NCI-H1105 (cell line): ENCODE measurements around the gene ALKBH7.

Source experiments
- DNase-seq: peaks from one replicate; lab custom pipeline; 2025; lab: John Stamatoyannopoulos, UW

Gene ALKBH7

DNA sequence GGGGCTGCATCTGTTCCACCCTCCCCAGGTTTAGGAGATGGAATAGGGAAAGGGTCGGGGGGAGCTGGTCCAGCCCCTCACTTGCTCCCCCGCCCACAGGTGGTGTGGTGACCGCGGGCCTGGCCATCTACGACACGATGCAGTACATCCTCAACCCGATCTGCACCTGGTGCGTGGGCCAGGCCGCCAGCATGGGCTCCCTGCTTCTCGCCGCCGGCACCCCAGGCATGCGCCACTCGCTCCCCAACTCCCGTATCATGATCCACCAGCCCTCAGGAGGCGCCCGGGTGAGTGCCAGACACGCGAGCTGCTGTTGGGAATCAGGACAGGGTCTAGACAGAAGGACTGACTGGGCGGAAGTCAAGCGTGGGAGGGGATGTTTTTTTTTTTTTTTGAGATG, 8.2 kb upstream of the ALKBH7 start:
- DNase-seq: no peak

DNA sequence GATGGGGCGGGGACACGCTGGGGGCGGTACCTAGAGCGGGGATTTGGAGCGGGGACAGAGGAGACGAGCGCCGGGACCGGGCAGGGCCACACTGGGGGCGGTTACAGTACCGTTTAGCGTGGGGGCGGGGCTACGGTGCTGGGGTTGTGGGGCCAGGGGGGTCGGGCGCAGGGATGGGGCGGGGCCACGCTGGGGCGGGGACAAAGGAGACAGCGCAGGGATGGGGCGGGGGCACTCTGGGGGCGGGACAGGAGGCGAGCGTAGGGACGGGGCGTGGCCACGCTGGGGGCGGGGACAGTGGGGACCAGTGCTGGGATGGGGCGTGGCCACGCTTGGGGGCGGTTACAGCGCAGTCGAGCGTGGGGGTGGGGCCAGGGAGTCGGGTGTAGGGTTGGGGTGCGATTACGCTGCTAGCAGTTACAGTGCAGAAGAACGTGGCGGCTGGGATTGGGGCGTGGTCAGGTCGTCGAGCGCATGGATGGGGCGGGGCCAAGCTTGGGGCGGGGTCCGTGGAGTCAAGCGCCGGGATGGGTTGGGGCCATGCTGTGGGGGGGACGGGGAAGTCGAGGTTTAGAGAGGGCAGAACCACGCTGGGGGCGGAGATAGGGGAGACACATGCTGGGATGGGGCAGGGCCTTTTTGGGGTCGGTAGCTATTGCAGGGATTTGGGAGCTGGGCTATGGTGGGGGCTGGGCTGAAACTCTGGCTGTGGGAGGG, 660 bp downstream of the ALKBH7 start:
- peak; percentile 97 for DNase-seq

DNA sequence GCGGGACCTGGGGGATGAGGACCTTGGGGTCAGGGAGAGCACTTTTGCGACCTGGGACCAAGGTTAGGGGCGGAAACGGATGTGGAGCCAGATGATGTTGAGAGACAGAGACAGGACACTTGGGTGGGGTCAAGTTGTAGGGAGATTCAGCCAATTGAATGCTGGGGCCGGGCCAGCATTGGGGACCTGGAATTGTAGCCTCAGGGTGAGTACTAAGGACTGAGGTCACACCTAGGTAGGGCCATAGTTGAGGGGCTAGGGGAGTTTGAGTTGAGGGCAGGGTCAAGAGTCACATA, 1.2 kb downstream of the ALKBH7 start:
- DNase-seq: no peak

DNA sequence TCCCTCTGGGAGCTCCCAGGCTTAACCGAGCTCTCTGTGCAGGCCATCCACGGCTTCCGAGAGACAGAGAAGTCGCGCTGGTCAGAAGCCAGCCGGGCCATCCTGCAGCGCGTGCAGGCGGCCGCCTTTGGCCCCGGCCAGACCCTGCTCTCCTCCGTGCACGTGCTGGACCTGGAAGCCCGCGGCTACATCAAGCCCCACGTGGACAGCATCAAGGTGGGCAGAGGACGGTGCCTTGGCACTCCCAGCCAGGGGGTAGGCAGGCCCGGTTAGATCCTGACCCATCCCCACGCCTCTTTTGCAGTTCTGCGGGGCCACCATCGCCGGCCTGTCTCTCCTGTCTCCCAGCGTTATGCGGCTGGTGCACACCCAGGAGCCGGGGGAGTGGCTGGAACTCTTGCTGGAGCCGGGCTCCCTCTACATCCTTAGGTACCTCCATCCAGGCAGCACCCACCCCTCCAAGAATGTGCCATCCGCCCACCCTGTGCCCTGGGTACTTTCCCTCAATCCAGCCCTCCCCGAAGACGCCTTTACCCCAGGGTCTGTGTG, 1.6 kb downstream of the ALKBH7 start:
- DNase-seq: no peak

GRCh38 chr19:6374711-6375410, 2.3 kb downstream of the ALKBH7 start:
- DNase-seq: no peak

DNA sequence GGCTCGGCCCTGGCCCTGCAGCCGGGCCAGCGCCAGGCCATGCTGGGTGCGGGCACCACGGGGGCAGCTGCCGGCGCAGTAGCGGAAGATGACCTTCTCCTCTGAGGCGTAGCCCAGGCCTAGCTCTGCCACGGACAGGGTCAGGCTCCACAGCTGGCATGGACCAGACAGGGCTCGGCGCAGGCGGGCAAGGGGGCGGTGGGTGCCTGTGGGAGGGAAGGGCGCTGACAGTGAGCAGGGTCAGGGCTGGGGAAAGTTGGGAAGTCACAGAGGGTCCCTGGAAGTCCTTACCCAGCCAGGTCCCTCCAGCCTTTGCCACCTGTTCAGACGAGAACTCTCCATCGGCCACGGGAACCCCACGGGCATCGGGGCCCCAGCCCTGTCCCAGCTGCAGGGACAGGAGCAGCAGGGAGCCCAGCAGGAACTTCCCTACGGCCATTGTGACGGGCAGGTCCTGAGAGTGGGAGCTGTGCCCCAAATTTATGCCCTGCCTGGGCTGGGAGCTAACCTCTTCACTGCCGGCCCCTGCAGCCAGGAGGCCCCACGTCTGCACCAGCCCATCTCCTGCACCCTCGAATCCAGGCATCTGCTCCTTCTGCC, 2.9 kb downstream of the ALKBH7 start, which contains the start of gene PSPN:
Gene PSPN, minus strand, starts transcription at position 523 of the 600 bp plus-strand sequence. Its CDS starts 84 bp downstream, at position 439.
- no peak for DNase-seq

DNA sequence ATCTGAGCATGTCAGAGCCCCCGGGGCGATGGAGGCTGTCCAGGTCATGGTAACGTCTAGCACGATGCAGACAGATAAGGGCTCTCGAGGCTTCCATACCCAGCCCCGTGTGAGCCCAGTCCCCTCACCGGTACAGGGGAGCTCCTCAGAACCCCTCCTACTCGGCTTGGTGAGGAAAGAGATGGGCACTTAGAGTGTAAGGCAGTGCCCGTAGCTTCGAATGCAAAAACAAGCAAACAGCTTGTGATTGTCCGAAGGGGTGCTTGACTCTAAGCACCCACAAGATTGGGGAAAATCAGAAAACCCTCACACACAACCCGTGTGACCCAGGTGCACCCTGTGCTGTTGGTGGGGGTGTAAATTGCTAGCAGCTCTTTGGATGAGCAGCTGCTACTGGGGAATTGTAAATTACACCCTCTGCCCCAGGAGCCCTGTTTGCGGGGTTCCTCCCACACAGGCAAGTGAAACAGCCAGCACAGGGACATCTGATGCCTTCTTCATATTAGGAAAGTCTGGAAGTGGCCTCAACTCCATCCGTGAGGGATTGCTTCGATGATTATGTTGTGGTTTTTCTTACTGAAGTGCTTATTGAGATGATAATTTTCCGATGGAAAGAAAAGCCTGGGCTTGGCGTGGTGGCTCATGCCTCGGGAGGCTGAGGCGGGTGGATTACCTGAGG, 4.1 kb downstream of the ALKBH7 start:
- no peak for DNase-seq

- no peak for DNase-seq
Observed at GRCh38 chr19:6378041-6378440, 5.4 kb downstream of the ALKBH7 start.

DNA sequence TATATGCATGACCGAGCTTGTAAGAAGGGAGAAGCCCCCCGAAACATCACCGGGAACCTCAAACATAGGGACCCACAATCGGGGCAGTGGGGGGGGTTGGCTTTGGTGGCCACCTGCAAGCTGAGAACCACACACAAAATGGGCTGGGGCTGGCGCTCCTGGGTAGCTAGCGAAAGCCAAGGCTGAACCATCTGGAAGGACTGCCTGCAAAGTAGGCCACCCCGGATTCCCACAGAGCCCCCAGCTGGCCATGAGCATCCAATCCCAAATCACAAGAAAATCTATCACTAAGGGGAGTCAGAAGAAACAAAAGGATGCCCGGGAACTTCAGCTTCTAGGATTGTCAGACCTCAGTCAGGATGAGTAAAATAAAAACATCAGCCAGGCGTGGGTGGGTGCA, 5.9 kb downstream of the ALKBH7 start:
- DNase-seq: no peak

GRCh38 chr19:6379744-6380143, 7.2 kb downstream of the ALKBH7 start:
- DNase-seq: no peak

DNA sequence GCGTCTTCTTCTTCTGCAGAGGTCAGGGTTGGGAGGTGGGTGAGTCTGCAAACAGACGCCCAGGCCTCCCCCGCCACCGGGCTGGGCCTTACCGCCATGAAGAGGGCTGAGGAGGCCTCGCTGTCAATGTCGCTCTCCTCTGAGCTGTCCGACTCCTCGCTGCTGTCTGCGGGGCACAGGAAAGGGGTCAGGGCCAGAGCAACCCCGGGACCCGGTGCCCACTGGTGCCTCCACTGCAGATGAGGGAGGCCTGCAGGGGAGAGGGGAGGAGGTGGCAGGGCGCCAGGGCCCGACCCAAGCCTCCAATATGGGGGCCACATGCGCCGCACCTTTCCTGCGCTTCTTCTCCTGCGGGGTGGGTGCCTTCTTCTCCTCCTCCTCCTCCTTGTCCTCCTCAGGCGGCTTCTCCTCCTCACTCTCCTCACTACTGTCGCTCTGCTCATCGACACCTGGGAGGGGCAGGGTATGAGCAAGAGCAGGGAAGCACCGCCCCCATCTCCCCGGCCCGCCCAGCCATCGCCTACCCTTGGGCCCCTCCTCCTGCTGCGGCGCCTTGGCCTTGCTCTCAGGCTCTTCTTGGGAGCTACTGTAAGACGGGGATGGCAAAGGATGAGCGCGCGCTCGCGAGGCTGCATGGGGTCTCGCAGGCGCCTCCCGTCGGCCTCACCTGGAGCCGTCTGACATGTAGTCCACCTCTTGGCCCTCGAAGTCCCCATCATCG, 8.6 kb downstream of the ALKBH7 start:
- DNase-seq: no peak

- no peak for DNase-seq
Observed at GRCh38 chr19:6383188-6383587, 10.6 kb downstream of the ALKBH7 start.

DNA sequence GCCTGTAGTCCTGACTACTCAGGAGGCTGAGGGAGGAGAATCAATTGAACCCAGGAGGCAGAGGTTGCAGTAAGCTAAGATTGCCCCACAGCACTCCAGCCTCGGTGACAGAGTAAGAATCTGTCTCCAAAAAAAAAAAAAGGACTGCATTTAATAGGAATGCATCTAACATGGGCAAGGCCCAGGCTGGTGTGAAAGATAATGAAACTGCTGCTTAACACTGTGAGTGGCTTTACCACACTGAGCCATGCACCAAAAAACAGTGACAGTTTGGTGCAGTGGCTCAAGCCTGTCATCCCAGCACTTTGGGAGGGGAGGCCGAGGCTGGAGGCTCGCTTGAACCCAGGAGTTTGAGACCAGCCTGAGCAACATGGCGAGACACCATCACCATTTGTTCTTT, 11.8 kb downstream of the ALKBH7 start:
- DNase-seq: no peak

DNA sequence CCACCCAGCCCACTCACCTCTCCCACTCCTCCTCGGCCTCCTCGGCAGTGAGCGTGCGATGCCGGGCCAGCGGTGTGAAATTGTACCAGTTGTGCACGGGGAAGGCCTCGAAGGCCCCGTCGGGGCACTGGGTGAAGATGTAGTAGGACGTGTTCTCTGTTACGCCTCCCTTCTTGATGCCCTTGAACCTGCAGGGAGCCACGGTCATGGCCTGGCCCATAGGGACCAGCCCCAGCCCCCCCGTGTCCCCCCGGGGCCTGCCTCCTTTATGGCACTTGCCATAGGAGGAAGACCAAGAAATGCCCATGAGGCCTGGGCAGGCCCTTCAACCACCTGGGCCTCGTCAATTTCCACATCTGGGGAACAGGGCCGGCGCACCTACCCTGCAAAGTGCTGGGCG, 14.8 kb downstream of the ALKBH7 start:
- no peak for DNase-seq

GRCh38 chr19:6392221-6393073, 19.9 kb downstream of the ALKBH7 start:
- DNase-seq: no peak

DNA sequence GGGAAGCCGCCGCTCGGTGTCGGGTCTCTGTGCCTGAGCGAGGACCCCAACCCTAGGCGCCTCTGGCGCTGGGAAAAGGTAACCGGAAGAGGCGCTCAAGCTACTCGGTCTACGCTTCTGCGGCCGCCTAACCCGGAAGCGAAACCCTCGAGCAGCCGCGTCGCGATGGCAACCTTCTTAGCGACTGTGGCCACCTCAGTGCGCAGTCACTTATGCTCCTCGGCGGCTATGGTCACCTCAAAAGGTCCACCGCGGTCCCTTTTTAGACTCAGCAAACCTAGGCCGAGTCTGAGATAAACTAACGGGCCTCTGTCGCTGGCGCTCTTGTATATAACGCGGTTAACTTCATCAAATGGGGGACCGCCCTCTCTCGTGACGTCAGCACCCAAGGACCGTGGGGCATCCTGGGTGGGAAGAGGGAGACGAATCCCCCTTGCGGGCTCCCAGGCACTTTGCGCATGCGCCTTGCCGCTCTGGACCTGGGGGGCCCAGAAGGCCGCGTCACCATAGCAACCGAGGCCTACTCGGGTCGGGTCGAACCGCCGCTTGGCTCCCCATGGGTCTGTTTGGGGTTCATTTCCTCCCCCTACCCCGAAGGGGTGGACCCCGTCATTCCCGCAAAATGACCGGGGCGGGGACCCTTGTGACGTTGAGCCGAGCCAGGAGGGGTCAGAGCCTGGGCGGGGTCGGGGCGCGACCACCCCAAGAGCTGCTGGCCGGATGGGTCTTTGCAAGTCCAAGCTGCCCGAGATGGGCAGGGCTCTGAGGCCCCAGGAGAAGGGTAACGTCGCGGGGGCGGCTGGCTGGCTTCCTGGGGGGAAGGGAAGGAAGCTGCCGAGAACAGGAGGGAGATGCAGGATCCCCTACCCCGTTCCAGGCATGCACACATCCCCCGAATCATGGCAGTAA, 20.7 kb downstream of the ALKBH7 start, which contains the start of gene GTF2F1:
Gene GTF2F1, minus strand, starts transcription at position 91 of the 909 bp plus-strand sequence. CDS start 169 bp downstream, outside the sequence.
- DNase-seq: peak; percentile 92

GRCh38 chr19:6393983-6394412, 21.4 kb downstream of the ALKBH7 start:
- DNase-seq: no peak

- DNase-seq: no peak
Observed at GRCh38 chr19:6394831-6395230, 22.2 kb downstream of the ALKBH7 start.

GRCh38 chr19:6396305-6396704, 23.7 kb downstream of the ALKBH7 start:
- DNase-seq: no peak
